ENCODE measurements around the gene PRSS21. TPM values are rescaled to one million over a fixed set of nuclear protein-coding genes. Genes with fewer than 3 reads are reported as not detected.

PRSS21 gene
- total RNA-seq, 2 experiments from 2014 or later: 11.3 to 12.5 TPM

DNA sequence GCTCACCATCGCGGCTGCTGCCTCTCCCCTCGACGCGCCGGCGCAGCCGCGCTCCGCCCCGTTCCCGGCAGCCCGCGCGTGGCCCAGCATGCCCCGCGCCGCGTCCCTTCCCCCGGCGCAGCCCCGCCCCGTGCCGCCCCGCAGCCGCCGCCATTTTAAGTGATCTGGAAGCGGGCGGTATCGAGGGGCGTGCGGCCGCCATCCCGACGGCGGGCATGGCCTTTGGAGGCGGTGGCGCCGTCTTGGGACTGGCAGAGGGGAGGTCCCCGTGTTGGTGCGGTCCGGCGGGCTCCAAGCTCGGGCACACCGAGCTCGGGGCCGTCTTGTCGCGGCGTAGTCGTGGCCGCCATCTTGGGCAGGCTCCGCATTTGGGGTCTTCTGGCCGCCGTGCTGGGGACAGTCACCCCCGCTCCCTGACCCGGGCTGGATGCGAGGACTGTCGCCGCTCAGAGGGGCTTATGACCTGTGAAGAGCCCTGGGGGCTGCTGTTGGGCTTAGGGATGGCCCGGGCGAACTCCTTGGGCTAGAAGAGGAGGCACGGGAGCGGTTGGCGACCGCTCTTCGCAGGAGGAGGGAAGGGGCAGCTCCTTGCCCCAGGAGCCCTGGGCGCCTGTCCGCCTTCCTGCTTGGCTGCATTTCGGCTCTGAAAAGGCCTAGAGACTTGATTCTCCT is 39.7 kb upstream of the PRSS21 start, which contains the start of gene ELOB:
ELOB (minus strand) TSS at position 50 of the 672 bp plus-strand sequence; CDS start at position 9, 41 bp downstream.
- Mint-ChIP-seq H3K36me3 (ENCODE audit: low read depth) (peaks cover 24% of the 10 kb centered on the region), H3K9me3 (no peaks in the 10 kb centered on the region), H3K27me3 (no peaks in the 10 kb centered on the region), H3K27ac (peak within 1 kb of the TSS; percentile 98), H3K4me1 (ENCODE audit: low read depth) (peaks cover 24% of the 10 kb centered on the region), H3K4me3 (peak within 1 kb of the TSS; percentile 90)
- ATAC-seq (peak; percentile 93), DNase-seq (peak; percentile 92)
- TF ChIP-seq, protein P1, sequence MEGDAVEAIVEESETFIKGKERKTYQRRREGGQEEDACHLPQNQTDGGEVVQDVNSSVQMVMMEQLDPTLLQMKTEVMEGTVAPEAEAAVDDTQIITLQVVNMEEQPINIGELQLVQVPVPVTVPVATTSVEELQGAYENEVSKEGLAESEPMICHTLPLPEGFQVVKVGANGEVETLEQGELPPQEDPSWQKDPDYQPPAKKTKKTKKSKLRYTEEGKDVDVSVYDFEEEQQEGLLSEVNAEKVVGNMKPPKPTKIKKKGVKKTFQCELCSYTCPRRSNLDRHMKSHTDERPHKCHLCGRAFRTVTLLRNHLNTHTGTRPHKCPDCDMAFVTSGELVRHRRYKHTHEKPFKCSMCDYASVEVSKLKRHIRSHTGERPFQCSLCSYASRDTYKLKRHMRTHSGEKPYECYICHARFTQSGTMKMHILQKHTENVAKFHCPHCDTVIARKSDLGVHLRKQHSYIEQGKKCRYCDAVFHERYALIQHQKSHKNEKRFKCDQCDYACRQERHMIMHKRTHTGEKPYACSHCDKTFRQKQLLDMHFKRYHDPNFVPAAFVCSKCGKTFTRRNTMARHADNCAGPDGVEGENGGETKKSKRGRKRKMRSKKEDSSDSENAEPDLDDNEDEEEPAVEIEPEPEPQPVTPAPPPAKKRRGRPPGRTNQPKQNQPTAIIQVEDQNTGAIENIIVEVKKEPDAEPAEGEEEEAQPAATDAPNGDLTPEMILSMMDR (IDR thresholded peaks at IDR 0.05): no peak
- ChIA-PET CTCF (interaction anchor here (1.4 kb wide), 1 partner anchor 91 kb away, joined by 4 read pairs; no protein-coding TSS in a partner anchor), POLR2A (interaction anchor here (0.5 to 8.7 kb wide), 8 partner anchors 10 to 376 kb away, joined by 3 to 80 read pairs (median 8); partner anchors contain the start of gene SRRM2)
- intact Hi-C loops (cut with micrococcal nuclease): no loop called here

DNA sequence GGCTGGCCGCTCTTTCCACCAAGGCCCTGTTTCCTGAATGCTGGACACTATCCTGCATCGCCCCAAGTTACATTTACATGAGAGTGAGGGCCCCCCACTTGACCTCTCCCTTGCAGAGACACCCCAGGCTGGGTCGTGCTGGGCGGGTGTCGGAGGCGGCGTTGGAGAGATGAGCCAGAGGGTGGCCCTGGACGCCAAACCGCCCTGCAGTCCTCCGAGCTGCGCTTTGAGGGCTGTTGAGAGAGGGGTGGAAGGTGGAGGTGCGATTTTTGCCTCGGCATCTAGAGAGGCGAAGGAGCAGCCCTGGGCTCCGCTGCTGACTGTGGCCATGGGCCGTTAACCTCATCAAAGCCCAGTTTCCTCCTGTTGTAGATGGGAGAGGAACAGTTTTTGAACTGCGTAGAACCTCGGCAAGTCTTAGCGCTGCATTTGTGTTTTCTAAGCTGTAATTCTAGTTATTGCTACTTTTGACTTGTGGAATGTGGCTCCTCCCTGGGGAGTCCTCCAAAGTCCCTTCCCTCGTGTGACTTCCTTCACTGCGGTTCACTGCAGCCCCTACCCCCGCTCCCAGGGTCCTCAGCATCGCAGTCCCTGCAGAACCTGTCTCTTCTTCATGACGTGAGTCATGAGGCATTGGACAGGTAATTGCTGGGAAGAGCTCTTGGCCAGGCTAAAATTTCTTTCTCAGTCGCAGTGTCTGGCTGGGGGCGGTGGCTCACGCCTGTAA is 39.0 kb upstream of the PRSS21 start:
- Mint-ChIP-seq H3K4me1 (ENCODE audit: low read depth) (peaks cover 21% of the 10 kb centered on the region), H3K27me3 (no peaks in the 10 kb centered on the region), H3K36me3 (ENCODE audit: low read depth) (peaks cover 20% of the 10 kb centered on the region), H3K4me3 (peak overlapping the region; percentile 90), H3K27ac (peak overlapping the region; percentile 98), H3K9me3 (no peaks in the 10 kb centered on the region)
- peak; percentile 24 for ATAC-seq
- ChIA-PET POLR2A (interaction anchor here (0.5 to 8.7 kb wide), 11 partner anchors 10 to 377 kb away, joined by 3 to 80 read pairs (median 4); partner anchors contain the start of genes FLYWCH2, KCTD5 and SRRM2), CTCF (interaction anchor here (1.4 kb wide), 1 partner anchor 90 kb away, joined by 4 read pairs; no protein-coding TSS in a partner anchor)
- TF ChIP-seq, protein P1 (IDR thresholded peaks at IDR 0.05): no peak
- DNase-seq: peak; percentile 26
- intact Hi-C loops (cut with micrococcal nuclease): no loop called here

DNA sequence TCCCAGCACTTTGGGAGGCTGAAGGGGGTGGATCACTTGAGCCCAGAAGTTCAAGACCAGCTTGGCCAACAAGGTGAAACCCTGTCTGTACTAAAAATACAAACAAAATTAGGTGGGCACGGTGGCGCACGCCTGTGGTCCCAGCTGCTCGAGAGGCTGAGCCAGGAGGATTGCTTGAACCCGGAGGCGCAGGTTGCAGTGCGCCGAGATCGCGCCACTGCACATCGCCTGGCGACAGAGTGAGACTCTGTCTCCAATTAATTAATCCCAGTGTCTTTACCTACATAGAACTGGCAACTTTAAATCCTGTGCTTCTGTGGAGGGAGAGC is 38.4 kb upstream of the PRSS21 start:
- DNase-seq (no peak), ATAC-seq (no peak)
- Mint-ChIP-seq H3K4me1 (ENCODE audit: low read depth) (peaks cover 21% of the 10 kb centered on the region), H3K27ac (peak overlapping the region; percentile 98), H3K9me3 (no peaks in the 10 kb centered on the region), H3K27me3 (no peaks in the 10 kb centered on the region), H3K4me3 (peak overlapping the region; percentile 90), H3K36me3 (ENCODE audit: low read depth) (peaks cover 20% of the 10 kb centered on the region)
- intact Hi-C loops (cut with micrococcal nuclease): no loop called here
- ChIA-PET POLR2A (interaction anchor here (0.8 to 8.7 kb wide), 8 partner anchors 10 to 104 kb away, joined by 3 to 80 read pairs (median 8); partner anchors contain the start of genes FLYWCH2, KCTD5 and SRRM2), CTCF (interaction anchor here (1.1 kb wide), 1 partner anchor 89 kb away, joined by 3 read pairs; no protein-coding TSS in a partner anchor)
- TF ChIP-seq, protein P1 (IDR thresholded peaks at IDR 0.05): no peak

DNA sequence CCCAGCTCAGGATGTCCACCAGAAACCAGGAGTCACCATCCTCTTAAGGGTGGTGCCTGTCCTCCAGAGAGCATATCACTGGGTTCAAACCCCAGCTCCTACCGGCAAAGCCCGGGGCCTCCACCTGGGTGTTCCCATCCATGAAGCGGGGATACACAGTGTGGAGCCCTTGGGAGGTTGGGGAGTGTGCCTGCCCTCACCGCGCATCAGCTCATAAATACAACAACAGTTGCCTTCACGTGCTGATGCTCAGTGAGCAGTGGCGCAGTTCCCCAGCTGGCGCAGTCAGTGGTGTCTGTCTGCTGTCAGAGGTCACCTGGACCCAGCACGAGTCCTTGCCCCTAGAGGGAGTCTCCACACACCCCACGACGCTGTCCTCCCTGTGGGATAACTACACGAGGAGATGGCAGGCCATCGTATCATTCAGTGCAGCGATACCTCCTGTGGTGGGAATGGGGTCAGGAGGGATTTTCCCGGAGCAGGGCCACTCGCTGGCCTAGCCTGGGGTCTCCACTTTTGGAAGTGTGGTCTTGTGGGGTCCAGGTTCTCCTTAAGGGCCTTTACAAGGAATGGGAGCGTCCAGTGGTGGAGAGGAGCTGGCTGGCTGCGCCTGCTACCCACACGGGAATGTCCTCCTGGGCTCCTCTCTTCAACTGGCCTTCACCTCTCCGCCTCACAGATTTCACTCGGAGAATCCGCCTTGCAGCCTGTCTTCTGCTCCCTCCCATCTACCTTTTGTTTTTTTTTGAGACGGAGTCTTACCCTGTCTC is 37.7 kb upstream of the PRSS21 start:
- TF ChIP-seq, protein P1 (IDR thresholded peaks at IDR 0.05): no peak
- Mint-ChIP-seq H3K36me3 (ENCODE audit: low read depth) (peaks cover 20% of the 10 kb centered on the region), H3K27me3 (no peaks in the 10 kb centered on the region), H3K4me3 (peak overlapping the region; percentile 90), H3K4me1 (ENCODE audit: low read depth) (peaks cover 24% of the 10 kb centered on the region), H3K27ac (peak overlapping the region; percentile 98), H3K9me3 (no peaks in the 10 kb centered on the region)
- intact Hi-C loops (cut with micrococcal nuclease): no loop called here
- POLR2A ChIA-PET: interaction anchor here (1.1 to 8.7 kb wide), 5 partner anchors 9 to 103 kb away, joined by 3 to 80 read pairs (median 9); partner anchors contain the start of genes FLYWCH2 and SRRM2
- DNase-seq (peak; percentile 4), ATAC-seq (no peak)
- CTCF ChIA-PET: interaction anchor here (1.0 to 1.1 kb wide), 2 partner anchors 60 to 88 kb away, joined by 3 read pairs; no protein-coding TSS in a partner anchor

Measured in activated CD8-positive, alpha-beta T cell treated with anti-CD3 and anti-CD28 coated beads for 36 hours (primary cell).